GM18951 (cell line): ENCODE data around the gene SCP2.

ENCODE experiments used
- POLR2A ChIP-seq: IDR thresholded peaks from 4 replicates; pipeline ENCODE4 v1.6.1; 2011; ENCODE audit warnings: mild to moderate bottlenecking; ENCODE audit not compliant: insufficient read length, insufficient read depth; ENCODE audit errors: extremely low read depth
- in situ Hi-C: fragments of 300-500 bp; cut with MboI; formaldehyde crosslinking; loops from one replicate; pipeline ENCODE4 v1.12.0; 2022; ENCODE audit warnings: low sequenced_read_pairs, mixed read lengths, inconsistent platforms; ENCODE audit not compliant: unreplicated experiment

SCP2 gene

GRCh38 chr1:53075761-53076163 lies 148.7 kb downstream of the SCP2 start:
- in situ Hi-C loops: no loop called here
- no peak for TF ChIP-seq POLR2A

GRCh38 chr1:53076165-53076564 lies 149.1 kb downstream of the SCP2 start:
- in situ Hi-C loops: no loop called here
- TF ChIP-seq POLR2A: no peak

DNA sequence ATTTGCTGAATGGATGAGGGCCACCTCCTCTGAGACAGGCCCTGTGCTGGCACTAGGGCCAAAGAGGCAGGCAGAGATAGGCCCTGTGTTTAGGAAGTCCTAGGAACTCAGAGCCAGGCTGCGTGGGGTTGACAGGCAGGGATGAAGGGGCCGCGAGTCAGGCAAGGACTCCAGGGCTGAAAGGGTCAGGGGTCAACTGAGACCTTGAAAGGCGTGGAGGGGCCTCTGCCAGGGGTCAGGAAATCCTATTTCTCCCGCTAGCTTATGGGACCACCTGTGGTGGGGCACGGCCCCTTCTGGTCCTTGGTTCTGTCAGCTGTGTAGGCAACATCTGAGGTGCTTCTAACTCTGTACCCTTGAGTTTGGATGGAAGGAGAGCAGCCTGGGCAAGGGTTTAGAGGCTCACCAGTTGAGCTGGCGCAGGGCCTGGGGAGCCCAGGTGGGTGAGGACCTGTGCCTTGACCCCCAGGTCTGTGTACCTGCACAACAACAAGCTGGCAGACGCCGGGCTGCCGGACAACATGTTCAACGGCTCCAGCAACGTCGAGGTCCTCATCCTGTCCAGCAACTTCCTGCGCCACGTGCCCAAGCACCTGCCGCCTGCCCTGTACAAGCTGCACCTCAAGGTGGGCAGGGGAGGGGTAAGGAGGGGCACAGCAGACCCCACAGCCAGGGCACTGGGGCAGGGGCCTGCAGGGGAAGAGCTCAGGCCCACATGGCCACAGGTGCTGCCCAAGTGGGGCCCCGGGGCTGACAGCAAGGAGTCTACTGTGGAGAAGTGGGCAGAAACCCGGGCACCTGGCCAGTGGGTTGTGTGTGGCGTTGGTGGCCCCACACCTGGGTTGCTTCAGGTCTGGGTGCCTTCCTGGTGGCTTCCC lies 149.9 kb downstream of the SCP2 start:
- no peak for TF ChIP-seq POLR2A
- in situ Hi-C loops: no loop called here

DNA sequence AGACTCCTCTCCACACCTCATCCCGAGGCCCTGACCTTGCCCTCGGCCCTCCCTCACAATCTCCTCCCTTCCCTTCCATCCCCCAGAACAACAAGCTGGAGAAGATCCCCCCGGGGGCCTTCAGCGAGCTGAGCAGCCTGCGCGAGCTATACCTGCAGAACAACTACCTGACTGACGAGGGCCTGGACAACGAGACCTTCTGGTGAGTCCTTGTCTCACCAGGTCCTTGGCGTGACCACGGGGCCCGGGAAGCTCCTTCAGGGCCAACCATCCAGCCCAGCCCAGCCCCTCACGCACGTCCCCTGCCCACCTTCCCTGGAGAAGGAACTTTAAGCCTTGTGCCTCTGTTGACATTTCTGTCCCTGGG lies 150.5 kb downstream of the SCP2 start:
- in situ Hi-C loops: no loop called here
- TF ChIP-seq POLR2A: no peak

DNA sequence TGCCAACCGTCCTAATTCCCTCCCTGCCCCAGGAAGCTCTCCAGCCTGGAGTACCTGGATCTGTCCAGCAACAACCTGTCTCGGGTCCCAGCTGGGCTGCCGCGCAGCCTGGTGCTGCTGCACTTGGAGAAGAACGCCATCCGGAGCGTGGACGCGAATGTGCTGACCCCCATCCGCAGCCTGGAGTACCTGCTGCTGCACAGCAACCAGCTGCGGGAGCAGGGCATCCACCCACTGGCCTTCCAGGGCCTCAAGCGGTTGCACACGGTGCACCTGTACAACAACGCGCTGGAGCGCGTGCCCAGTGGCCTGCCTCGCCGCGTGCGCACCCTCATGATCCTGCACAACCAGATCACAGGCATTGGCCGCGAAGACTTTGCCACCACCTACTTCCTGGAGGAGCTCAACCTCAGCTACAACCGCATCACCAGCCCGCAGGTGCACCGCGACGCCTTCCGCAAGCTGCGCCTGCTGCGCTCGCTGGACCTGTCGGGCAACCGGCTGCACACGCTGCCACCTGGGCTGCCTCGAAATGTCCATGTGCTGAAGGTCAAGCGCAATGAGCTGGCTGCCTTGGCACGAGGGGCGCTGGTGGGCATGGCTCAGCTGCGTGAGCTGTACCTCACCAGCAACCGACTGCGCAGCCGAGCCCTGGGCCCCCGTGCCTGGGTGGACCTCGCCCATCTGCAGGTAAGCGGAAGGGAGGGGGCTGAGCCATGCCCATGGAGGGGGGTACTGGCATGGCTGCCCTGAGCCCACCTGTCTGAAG lies 151.4 kb downstream of the SCP2 start:
- in situ Hi-C loops: no loop called here
- no peak for TF ChIP-seq POLR2A

- in situ Hi-C loops: no loop called here
- no peak for TF ChIP-seq POLR2A
These were observed 152.2 kb downstream of the SCP2 start for GRCh38 chr1:53079251-53079650.

DNA sequence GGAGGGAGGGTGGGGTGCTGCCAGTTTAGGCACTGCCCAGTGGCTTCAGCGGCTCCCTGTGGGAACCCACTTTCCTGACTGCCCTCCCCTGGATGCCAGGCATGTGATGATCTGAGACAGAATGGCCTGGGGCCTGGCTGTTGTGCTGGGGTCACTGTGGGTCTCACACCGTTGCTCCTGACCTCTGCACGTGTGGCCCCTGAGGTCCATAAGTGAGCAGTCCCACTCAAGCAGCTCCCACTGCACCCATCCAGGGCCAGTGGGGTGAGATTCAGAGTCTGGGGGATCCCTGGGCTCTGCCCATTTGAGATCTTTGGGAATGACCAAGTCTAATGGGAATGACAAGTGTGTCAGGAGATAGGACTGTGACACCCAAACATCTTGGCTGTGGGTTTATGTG lies 153.0 kb downstream of the SCP2 start:
- no peak for TF ChIP-seq POLR2A
- in situ Hi-C loops: no loop called here

DNA sequence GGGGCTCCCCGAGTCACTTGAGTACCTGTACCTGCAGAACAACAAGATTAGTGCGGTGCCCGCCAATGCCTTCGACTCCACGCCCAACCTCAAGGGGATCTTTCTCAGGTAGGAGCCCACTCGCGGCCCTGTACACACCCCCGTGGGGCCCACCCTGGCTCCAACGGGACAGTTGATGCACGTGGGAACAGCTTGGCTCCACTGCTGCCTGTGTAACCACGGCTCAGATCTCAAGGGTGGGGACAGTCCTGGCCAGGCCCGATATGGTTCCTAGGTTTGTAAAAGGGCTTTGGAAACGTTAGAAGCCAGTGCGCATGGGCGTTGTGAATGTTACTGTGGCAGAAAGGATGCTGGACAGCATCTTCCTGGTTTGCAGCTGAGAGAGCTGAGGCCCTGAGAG lies 153.7 kb downstream of the SCP2 start:
- no peak for TF ChIP-seq POLR2A
- in situ Hi-C loops: no loop called here

DNA sequence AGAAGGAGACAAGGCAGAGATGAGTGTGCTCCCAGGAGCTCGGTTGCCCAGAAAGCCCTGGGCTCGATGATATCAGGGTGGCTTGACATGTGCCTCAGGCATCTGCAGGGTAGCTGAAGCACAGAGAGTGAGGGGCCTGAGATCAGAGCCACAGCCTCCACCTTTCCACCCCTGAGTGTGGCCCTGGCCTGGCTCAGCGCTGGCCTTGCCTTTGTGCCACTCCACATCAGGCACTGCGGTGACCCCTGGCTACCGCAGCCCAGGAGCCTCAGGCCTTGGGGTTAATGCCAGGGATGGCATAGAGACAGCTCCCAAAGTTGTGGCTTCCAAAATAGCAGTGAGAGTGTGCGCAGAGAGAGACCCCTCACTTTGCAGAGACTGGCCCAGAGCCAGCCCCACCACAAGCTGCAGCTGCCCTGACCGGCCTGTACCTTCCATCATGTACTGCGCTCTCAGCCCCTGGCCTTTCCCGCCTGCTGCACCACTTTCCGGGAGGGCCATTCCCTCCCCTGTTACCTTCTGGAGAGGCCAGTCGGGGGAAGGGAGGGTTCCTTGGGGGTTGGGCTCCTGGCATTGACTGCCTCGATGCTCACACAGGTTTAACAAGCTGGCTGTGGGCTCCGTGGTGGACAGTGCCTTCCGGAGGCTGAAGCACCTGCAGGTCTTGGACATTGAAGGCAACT lies 154.4 kb downstream of the SCP2 start:
- no peak for TF ChIP-seq POLR2A
- in situ Hi-C loops: no loop called here

DNA sequence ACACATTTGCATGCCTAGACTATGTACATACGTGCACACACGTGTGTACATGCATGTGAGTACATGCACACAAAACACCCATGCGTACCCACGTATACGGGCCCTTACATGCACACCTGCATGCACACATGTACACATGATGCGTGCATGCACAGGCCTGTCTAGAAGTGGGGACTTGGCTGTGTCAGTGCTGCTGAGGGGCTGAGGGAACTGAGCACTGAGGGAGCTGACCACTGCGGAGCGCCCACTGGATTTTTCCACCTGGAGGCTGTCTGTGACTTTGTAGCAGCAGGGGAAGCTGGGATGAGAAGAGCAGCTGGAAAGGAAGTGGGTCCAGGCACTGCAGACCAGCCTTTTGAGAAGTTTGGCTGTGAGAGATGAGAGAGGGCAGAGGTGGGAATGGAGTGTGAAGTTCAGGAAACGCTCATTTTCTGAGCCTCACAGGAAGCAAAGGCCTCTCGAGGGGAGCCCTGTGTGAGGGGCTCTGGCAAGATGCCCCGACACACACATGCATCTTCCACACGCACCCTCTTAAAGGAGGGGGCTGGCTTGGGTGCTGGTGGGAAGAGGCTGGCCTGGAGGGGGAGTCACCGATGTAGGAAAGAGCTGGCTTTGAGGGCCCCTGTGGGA lies 155.9 kb downstream of the SCP2 start:
- TF ChIP-seq POLR2A: no peak
- in situ Hi-C loops: no loop called here

- in situ Hi-C loops: no loop called here
- TF ChIP-seq POLR2A: no peak
These were observed 156.8 kb downstream of the SCP2 start for GRCh38 chr1:53083636-53084588.

DNA sequence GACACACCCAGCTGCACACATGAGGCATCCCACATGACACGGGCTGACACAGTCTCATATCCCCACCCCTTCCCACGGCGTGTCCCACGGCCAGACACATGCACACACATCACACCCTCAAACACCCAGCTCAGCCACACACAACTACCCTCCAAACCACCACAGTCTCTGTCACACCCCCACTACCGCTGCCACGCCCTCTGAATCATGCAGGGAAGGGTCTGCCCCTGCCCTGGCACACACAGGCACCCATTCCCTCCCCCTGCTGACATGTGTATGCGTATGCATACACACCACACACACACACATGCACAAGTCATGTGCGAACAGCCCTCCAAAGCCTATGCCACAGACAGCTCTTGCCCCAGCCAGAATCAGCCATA lies 157.5 kb downstream of the SCP2 start:
- in situ Hi-C loops: no loop called here
- no peak for TF ChIP-seq POLR2A
